Measurements from ENCODE around the gene PZP. TPM values are rescaled to one million over a fixed set of nuclear protein-coding genes. Genes with fewer than 3 reads are reported as not detected.
"Not testable (repeated sequence)": the region's sequence is repeated elsewhere in the genome, so short reads cannot be mapped to it uniquely, and the experiment has no call there.

PZP gene
- total RNA-seq, 1 experiment from 2014 or later, result not detected

DNA sequence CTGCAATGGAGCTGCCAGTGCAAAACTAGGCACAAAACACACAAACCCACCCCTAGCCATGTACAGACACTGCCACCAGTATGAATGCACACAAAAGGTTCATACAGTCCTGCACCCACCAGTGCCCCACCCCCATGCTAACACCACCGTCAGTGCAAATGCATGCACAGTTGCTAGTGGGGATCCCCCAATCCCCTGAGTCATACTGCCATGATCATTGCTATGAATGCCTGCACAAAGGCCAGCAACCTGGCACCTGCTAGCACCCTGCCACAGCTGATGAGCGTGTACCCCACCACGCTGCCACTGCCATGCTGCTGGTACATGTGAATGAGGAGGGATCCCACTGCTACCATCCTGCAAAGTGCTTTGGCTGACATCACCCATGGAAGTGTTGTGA is 23.9 kb downstream of the PZP start:
- no peak for DNase-seq (ENCODE audit: low spot score)

DNA sequence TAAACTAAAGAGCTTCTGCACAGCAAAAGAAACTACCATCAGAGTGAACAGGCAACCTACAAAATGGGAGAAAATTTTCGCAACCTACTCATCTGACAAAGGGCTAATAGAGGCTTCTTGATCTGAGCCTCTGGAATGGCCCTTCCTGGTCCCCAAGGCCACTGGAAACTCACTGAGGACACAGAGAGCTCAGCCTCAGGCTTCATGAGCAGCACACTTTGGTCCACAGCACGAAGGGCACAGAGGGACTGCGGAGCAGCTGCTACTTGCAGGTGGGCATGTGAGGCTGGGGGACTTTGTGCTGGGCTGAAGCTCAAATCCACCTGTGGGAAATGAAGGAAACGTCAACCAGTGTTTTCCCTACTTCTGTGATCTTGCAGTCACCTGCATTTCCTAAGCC is 27.4 kb downstream of the PZP start:
- DNase-seq (ENCODE audit: low spot score), result no peak

DNA sequence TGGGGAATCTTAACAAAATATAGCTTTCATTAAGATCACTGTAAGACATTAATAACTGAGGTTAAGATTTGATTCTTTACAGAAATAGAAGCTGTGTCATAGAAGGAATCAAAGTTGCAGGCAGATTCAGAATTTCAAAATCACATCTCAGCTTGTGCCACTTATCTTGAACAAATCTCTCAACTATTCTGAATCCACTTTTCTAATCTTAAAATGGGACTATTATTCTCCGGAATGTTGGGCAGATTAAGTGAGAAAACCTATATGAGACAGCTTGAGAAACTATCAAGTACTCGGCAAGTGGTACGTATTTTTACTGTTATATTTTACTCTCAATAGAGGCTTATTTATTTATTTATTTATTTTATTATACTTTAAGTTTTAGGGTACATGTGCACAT is 28.4 kb downstream of the PZP start:
- no peak for DNase-seq (ENCODE audit: low spot score)

DNA sequence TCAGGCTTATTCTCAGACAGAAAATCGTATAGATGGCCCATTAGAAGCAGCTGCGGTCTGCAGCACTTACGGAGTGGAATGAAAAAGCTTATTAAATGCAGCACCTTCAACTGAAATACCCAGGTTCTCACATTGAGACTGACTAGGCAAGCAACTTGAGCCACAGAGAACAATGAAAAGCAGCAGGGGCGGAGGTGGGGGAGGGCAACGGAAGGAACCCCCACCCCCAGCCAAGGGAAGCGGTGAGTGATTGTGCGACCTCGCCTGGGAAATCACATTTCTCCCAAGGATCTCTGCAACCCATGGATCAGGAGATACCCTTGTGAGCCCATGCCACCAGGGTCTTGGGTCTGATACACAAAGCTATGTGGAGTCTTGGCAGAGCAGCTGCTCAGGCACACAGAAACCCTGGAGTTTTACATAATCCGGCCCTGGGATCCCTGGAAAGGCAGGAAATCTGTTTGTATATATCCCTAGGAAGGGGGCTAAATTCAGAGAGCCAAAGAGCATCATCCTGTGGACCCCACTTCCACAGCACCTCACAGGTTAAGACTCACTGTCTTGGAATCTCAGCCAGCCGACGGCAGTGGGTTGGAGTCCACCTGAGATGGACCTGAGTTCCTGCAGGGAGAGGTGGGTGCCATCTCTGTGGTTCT is 38.1 kb downstream of the PZP start:
- DNase-seq (ENCODE audit: low spot score), result no peak

DNA sequence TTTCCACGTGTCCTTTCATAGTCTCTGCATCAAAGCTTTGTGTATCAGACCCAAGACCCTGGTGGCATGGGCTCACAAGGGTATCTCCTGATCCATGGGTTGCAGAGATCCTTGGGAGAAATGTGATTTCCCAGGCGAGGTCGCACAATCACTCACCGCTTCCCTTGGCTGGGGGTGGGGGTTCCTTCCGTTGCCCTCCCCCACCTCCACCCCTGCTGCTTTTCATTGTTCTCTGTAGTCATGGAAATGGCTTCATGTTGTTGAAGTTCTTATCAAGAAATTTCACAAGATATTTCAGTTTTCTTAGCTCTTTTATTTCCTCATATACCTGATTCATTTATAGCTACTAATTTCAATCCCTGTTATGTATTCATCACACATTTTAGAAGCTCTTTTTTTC is 40.9 kb downstream of the PZP start:
- not testable (repeated sequence) for DNase-seq (ENCODE audit: low spot score)

DNA sequence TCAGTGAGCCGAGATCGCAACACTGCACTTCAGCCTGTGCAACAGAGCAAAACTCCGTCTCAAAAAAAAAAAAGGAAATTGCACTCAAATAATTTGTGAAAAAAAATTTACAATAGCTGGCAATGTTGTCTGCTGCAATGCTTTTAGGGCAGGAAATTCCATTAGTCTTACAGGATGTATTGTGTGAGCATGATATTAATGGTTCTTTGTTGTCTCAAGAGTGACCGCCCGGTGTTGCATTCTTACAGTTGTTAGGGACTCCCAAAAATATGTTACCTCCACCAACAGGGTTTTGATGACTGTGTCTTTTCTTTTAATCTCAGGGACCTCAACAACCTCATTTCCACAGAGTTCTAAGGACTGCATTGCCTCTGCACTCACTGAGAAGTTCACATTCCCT is 44.8 kb downstream of the PZP start:
- no peak for DNase-seq (ENCODE audit: low spot score)

DNA sequence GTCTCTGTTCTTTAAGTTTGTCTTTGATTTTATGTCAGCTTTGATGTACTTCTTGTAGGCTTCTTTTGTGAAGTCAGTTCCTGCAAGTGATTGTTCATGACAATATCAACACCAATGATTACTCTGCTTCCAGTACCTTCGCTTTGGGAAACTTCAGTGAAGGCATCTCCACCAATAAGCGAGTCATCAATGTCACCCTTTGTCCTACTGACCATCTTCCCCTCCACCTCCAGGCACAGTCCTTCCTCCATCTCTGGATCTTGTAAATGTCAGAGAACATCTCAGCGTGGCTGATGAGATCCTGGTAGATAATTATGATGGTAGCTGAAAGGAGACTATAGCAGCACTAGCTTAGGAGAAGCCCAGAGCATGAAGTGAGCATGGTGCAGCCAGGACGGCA is 52.1 kb downstream of the PZP start:
- DNase-seq (ENCODE audit: low spot score), result no peak

DNA sequence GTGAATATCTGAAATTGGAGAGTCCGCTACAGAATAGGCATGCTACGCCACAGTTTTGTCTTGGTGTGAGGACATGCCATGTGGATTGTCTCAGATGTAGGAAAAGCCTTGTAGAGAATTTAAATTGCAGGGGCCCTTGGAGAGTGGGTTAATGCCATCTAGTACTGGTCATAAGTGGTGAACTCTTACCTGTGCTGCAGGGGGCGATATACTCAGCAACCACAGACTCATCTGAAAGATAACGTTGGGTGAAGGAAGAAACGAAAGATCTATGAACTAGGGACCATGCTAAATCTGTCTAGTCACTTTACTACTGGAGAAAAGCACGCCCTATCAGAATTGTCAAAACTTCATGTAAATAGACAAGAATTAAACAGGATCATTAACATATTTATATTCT is 58.8 kb downstream of the PZP start:
- no peak for DNase-seq (ENCODE audit: low spot score)

DNA sequence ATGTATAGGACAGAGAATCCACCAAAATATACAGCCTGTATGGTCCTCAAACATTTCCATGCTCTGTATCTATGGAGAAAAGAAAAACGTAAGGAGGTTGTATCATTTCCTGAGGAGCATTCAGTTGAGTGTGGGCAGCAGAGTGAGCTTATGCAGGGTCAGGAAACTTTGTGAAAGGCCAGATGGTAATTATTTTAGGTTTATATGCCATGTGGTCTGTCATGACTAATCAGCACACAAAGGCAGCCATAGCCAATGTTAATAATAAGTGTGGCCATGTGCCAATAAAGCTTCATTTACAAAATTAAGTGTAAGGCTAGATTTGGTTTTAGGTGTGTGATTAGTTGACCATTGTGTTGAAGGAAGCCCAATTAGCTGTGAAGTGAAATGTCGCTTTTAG is 59.3 kb downstream of the PZP start:
- DNase-seq (ENCODE audit: low spot score), result no peak

DNA sequence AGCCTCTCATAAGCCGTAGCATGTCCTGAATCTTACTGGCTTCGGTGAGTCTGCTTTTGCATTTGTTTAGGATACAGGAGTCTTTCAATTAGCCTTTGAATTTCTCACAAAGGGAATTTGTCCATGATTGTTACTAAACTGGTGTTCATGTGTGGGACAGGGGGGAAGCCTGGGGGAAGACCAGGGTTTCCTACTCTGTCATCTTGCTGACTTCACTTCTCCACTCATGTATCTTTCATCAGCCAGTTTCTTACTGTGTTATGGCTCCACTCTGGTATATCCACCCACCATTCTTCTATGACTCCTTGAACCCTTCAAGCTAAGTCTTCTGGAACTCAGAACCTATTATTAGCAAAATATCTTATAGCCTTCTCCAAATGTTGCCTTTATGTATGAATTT is 60.7 kb downstream of the PZP start:
- no peak for DNase-seq (ENCODE audit: low spot score)

DNA sequence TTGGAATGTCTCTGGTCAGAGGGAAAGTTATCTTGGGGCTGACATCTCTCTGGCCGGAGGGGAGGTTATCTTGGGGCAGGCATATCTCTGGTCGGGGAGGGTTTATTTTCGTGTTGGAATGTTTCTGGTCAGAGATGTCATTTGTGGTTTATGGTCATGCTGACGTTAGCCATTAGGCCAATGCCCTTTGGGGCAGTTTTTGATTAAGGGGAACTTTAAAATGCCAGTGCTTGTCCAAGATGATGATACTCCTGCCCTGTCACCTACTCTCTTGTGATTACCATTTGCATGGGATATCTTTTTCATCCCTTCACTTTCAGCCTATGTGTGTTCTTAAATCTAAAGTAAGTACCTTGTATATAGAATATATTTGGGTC is 63.5 kb downstream of the PZP start:
- DNase-seq (ENCODE audit: low spot score), result no peak

DNA sequence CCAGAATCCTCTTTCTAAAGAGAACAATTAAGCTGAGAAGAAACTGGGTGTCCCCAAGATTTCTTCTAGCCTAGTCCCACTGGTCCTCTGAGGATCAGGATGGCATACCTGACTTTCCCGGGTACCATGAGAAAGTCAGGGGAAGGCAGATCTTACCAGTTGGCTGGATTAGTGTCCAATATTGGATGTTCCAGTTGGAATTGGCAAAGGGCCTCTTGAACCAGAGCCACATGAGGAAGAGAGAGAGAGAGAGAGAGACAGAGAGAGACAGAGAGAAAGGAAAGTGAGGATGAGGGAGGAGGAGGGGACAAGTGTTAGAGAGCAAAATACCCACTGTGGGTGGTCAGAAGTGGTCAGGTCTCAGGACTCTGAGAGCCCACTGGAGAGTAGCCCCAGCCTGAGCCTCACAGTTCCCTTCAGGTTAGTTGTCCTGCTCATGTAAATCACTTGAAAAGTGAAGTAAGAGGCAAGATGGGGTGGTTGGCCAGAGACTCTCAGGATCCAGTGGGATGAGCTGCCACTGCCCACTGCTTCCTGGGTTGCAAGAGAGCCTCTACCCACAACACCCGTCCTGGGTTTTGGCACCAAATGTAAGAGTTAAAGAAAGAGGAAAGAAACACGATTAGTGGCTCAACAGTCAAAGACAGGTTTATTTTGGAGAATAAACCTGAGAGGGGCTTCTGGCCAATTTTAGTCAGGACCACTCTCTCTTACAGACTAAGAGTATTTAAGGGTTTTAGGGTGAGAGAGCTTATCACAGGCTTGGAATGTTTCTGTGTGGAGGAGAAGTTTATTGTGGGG is 64.1 kb downstream of the PZP start:
- no peak for DNase-seq (ENCODE audit: low spot score)

DNA sequence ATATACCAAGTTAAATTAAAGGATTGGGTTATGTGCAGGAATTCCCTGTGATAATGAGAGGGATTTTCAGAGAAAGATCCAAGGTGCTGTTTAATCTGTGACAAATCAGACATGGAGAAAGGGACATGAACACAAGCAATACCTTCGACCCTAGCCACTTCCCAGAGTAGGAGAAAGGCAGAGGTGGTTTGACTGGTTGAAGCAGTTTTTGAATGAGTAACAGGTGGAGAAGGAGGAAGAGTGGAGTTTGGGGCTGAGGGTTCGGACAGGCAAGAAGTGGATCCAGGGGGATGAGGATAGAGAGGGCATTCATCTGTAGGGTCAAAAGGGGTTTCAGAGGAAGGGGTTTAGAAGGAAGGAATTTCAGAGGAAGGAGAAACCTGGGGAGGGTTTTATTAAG is 65.1 kb downstream of the PZP start:
- no peak for DNase-seq (ENCODE audit: low spot score)

DNA sequence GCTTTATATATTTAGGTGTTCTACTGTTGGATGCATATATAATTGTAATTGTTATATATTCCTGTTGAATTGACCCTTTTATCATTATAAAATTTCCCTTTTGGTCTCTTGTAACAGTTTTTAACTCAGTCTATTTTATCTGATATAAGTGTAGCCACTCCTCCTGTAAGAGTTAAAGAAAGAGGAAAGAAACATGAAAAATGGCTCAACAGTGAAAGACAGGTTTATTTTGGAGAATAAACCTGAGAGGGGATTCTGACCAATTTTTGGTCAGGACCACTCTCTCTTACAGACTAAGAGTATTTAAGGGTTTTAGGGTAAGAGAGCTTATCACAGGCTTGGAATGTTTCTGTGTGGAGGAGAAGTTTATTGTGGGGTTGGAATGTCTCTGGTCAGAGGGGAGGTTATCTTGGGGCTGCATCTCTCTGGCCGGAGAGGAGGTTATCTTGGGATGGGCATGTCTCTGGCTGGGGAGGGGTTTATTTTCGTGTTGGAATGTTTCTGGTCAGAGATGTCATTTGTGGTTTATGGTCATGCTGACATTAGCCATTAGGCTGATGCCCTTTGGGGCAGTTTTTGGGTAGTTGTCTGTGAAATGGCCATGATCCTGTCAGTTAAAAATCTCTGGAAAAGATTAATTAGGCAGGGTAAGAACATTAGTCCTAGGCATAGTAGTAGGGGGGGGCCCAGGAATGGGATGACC is 68.5 kb downstream of the PZP start:
- DNase-seq (ENCODE audit: low spot score), result not testable (repeated sequence)

DNA sequence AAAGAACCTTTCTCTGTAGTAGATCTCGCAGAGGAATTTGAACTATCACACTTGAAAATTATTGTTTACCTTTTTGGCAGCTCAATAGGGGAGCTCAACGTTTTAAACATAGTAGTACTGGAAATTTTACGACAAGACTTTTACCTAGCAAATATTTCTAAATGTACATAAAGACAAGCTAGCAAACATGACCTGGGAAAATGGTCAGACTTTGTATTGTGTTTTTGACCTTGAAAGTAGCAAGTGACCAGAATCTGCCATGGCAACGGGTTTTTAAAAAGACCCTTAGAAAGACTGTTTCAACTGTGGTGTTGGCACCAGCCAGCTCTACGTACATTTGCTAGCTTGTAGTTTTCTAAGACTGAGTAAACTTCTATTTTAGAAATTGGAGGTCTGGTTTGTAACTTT is 72.3 kb downstream of the PZP start:
- DNase-seq (ENCODE audit: low spot score), result no peak

DNA sequence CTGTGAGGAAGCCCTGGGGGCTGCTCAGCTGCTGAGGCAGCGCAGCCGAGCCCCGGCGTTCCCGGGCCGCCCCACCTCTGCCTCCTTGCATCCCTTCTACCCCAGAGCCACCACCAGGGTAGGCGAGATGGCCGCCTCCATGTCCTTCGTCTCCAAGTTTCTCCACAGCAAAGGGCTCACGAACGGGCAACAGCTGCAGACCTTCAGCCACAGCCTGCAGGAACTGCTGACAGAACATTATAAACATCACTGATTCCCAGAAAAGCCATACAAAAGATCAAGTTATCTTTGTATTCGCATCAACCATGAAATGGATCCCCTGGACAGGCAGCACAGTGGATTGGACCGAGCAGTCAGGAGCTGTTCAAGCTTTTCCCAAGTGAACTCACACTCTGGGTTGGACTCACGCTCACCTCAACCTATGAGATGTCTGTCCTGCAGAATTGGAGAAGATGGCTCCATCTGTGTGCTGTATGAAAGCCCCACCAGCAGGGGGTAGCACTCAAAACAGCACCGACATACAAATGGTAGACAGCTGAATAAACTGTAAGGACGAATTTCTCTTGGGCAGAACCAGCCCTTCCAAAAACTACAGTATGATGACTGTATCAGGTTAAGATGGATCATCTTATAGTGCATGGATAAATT is 73.1 kb downstream of the PZP start:
- DNase-seq (ENCODE audit: low spot score), result no peak

DNA sequence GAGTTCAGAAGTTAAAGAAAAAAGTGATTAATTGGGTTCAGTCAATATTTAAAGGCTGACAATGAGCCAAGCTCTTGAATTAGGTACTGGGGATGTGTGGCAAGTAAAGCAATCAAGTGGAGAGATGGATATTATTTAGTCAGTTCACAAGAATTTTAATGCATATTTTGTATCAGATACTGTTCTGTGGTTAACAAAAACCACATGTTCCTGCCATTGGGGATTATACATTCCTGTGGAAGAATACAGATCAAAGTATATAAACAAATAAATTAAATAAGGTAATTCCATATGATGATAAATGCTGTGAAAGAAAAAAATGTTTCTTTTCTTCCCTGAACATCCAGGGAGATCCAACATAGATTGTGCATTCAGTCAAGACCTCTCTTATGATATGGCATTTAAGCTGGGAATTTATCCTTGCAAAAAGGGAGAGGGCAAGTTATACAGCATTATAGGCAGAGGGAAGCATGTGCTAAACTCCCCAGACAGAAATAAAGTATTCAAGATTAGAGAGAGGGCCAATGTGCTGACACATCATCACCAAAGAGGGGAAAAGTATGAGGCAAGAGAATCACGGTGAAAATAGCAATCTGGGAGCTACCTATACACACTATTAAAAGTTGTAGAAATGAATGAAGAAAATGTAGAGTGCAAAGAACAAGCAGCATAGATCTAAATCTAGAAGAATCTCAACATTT is 74.8 kb downstream of the PZP start:
- no peak for DNase-seq (ENCODE audit: low spot score)

DNA sequence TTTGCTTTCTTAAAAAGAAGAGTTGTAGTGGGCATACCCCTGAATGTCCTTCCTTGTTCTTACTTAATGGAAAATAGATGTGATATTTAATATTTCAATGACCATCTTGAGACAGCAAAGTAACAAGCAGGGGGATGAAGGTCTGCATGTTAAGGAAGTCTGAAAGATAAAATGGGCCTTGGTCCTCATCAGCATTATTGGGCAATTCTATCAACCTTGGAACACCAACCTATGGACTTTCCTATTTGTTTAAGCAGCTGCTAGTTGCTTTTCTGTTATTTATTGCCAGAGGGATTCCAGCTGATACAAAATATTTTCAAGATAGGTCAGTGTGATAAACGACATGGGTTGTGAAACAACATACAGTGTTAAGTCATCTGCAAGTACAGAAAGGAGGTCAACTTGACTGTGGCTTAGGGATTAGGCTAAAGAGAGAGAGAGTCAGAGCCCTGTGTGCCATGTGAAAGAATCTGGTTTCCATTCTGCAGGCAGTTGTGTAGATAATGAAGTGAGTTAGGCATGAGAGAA is 76.1 kb downstream of the PZP start:
- no peak for DNase-seq (ENCODE audit: low spot score)

DNA sequence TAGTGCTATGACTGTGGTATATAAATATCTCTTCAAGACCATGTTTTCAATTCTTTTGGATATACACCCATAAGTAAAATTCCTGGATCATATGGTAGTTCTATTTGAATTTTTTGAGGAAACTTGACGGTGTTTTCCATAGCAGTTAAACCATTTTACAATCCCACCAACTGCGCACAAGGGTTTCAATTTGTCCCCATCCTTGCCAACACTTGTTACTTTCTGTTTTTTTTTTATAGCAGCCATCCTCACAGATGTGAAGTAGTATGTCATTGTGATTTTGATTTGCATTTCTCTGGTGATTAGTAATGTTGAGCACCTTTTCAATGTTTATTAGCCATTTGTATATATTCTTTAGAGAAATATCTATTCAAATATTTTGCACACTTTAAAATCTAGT is 78.0 kb downstream of the PZP start:
- no peak for DNase-seq (ENCODE audit: low spot score)

DNA sequence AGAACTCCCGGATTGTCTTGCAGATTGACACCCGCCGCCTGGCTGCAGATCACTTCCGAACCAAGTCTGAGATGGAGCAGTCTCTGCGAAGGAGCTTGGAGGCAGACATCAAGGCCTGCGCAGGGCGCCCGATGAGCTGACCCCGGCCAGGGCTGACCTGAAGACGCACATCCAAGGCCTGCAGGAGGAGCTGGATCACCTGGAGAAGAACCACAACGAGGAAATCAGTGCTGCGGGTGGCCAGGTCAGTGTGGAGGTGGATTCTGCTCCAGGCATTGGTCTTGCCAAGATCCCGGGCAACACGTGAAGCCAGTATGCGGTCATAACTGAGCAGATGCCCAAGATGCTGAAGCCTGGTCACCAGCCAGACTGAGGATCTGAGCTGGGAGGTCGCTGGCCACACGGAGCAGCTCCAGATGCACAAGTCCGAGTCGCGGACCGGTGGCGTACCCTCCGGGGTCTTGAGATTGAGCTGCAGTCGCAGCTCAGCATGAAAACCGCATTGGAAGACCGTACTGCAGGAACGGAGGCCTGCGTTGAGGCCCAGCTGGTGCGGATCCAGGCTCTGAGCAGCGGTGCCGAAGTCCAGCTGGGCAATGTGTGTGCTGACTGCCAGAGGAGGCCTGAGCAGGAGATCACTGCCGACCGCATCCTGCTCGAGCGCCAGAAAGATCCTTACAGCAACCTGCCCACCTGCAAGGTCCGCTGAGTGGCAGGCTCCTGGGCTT is 80.1 kb downstream of the PZP start:
- no peak for DNase-seq (ENCODE audit: low spot score)

DNA sequence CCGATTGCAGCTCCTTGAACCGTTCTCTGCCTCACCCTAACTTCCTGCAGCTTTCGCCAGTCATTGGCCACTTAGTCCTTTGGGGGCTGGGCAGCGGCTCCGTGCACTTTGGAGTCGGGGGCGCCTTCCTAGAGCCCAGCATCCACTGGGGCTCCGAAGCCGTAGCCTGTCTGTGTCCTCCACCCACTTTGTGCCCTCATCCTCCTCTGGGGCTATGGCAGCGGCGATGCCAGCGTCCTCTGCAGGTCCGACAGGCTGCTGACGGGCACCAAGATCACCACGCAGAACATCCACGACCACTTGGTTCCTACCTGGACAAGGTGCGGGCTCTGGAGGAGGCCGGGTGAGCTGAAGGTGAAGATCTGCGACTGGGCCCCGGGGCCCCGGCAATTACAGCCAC is 80.7 kb downstream of the PZP start:
- DNase-seq (ENCODE audit: low spot score), result no peak

Data from A172 (cell line).